TTC549 (cell line): Measurements from ENCODE around the gene SGF29.
"Not testable (repeated sequence)": the region's sequence is repeated elsewhere in the genome, so short reads cannot be mapped to it uniquely, and the experiment has no call there.

Experiments used
- FAIRE-seq: peaks from 2 replicates; lab custom pipeline; 2012; peaks lifted over from hg19 to GRCh38; lab: Jason Lieb, UNC

SGF29 gene

GRCh38 chr16:28596840-28597691 is 43.3 kb downstream of the SGF29 start, which contains the start of gene SULT1A2:
Gene SULT1A2 (minus strand): TSS chr16:28597050. CDS start chr16:28595930, 1,120 bp downstream.
- FAIRE-seq = no peak

DNA sequence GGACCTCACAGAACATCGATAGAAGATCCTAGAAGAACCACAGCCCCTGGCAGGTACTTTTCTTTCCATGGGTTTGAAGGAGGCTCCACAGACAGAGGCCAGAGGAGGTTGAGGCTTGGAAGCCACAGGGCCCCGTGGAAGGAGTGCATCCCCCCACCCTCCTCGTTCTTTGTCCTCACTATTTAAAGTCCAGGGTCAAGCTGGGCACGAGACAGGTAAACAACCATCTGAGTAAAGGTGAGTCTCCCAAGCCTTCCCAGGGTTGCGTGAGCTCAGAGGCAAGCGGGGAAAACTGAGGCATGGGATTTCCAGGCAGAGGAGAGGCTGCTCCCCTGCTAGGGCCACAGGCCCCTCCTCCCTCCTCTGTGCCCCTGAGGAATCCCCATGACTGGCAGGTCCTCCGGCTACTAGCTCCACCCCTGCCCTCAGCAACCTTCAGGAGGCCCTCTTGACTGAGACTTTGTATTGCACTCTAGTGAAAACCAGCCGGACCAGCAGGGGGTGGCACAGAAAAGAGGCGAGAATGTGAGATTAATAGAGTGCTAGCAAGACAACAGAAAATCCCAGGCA is 44.1 kb downstream of the SGF29 start:
- no peak for FAIRE-seq

DNA sequence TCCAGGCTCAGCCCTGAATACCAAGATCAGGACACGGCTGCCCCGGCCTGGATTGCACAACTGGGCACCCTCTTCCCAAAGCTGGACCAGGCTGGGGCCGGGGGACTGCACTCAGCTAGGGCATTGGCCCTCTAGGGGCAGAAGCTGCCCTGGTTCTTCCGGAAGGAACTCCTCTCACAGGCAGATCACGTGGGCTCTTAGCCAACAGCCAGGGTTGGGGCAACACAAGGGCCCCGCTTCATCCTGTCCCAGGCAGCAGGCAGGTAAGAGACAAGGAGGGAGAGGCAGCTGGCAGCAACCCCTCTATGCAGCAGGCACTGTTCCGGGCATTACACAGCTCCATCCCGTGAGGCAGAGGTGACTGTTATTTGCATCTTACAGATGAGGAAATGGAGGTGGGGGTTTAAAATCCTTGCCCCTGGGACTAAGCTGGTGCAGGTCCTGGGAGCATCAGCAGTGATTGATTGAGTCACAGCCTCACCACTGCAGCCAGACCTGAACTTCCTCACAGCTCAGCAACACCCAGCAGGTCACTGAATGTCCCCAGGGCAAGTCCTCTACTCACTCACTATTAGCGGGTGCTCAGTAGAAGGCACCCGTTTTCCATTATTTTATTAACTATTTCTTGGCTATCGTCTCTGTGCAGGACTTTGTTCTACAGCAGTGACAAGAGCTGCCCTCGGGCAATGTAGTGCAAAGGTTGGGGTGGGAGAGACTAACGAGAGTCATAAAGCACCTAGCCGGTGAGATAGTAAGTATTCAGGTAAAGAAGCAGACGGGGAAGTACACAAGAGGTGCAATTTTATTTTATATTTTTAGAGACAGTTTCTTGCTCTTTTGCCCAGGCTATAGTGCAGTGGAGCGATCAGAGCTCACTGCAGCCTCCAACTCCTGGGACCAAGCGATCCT is 45.9 kb downstream of the SGF29 start:
- FAIRE-seq = not testable (repeated sequence)

DNA sequence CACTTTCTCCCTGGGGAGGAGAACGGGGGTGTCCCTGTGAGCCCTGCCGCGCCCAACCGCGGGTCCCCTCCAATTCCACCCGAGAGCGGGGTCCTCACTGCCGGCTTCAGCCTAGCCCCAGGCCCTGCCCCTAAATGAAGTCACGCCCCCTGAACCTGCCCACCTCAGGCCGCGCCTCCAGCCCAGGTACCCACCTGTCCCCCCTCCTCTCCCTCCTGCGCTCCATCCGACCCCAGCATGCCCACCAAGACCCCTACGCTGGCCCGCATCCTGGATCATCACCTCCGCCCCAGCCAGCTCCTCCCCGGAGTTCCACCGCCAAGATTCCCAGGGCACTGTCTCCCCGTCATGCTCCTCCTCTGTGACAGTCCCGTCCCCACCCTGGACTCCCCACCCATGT is 47.2 kb downstream of the SGF29 start:
- not testable (repeated sequence) for FAIRE-seq

DNA sequence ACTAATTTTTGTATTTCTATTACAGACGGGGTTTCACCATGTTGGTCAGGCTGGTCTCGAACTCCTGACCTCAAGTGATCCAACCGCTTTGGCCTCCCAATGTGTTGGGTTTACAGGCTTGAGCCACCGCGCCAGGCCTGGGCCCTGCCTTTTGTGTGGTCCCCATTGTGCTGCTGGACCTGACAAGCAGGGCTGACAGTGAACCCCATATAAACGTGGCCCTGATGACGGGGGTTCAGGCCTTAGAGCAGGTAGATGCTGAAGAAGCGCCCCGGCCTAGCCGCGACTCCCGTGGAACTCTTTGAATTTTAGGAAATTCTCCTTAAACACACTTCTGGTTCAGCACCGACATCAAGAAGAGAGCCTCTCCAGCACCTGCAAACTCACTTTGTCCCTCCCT is 47.9 kb downstream of the SGF29 start:
- not testable (repeated sequence) for FAIRE-seq

- FAIRE-seq = not testable (repeated sequence)
Measured at GRCh38 chr16:28602062-28602461, 48.3 kb downstream of the SGF29 start.

DNA sequence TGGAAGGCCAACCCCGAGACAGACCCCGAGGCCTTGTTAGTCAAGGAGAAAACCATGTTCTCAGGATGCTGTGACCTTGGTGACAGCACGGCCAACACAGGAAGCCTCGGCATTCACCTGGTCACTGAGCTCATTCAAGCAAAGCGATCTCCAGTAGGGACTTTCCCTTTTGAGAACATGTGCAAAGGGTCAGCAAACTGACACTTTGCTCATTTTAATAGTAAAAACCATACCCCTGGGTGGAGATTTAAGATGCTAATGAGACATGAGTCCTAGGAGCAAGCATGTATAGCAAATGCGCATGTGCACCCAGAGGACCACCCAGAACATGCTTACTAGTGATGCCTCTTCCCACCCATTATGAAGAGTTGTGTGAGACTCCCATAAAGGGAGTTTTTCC is 48.8 kb downstream of the SGF29 start:
- FAIRE-seq = no peak

- FAIRE-seq = no peak
Measured at GRCh38 chr16:28603381-28604185, 49.9 kb downstream of the SGF29 start.

DNA sequence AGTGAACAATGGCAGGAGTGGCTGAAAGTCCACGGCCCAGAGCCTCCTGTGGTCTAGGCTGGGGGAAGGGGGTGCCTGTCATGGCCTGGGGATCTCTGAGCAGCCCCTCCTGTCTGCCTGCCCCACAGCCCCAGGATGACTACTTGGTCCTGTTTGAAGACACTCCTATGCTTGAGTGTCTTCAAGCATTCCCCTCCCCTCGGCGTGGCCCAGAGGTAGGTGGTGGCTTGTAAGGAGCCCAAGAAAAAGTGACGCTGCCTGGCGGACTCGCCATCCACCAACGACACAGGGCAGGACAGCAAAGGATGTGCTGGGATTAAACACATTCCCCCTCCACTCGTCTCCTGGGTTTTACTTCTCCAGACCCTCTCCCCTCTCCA is 50.5 kb downstream of the SGF29 start:
- no peak for FAIRE-seq

- no peak for FAIRE-seq
Measured at GRCh38 chr16:28606291-28607115, 52.8 kb downstream of the SGF29 start.

DNA sequence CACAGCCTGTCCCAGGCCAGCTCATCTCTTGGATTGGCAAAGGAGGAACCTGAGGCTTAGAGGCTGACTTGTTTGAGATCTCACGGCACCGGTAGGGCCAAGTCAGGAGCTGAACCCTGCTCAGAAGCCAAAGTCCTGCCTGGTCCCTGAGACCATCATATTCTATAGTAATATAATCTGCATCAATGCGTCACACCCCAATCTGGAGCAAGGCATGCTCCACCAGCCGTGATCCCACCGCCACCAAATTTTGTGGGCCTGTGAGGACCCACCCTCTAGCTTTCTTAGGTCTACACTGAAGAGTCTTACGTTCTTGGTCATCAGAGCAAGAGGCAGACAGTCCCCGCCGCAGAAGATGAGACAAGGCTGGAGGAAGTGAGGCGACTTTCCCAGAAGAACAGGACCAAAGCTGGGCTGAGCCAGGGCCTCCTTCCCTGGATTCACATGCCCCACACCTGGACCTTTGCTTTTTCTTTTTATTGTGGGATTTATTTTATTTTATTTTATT is 53.5 kb downstream of the SGF29 start:
- FAIRE-seq = no peak

GRCh38 chr16:28607681-28608495 is 54.2 kb downstream of the SGF29 start:
- not testable (repeated sequence) for FAIRE-seq

GRCh38 chr16:28608496-28608808 is 54.7 kb downstream of the SGF29 start:
- not testable (repeated sequence) for FAIRE-seq

DNA sequence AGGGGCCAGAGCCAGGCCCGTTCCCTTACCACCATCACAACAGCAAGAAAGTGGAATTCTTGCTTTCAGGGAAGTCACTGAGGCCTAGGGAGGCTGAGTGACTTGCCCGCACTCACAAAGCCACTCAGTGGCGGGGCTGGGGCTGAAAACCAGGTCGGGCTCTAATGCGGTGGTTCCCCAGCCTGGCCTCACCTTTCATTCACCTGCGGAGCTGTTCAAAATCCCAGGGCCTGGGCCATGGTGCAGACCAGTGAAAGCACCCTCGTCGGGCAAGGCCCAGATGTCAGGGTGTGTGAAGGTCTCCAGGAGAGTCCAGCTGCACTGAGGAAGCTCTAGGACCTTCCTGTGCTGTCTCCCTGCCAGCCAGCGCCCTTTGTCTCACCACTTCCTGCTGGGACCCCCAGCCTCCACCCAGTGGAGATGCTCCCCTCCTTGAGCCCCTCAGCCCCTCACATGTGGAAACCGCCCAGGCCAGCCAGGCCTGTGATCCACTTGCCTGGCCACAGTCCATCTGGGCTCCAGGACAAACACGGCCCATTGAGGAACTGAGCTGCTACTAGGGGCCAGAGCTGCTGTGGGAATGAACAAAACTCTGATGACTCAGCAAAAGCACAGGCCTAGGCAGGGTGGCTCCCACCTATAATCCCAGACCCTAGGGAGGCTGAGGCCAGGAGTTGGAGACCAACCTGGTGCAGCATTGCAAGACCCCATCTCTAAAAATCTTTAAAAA is 55.3 kb downstream of the SGF29 start:
- FAIRE-seq = not testable (repeated sequence)

DNA sequence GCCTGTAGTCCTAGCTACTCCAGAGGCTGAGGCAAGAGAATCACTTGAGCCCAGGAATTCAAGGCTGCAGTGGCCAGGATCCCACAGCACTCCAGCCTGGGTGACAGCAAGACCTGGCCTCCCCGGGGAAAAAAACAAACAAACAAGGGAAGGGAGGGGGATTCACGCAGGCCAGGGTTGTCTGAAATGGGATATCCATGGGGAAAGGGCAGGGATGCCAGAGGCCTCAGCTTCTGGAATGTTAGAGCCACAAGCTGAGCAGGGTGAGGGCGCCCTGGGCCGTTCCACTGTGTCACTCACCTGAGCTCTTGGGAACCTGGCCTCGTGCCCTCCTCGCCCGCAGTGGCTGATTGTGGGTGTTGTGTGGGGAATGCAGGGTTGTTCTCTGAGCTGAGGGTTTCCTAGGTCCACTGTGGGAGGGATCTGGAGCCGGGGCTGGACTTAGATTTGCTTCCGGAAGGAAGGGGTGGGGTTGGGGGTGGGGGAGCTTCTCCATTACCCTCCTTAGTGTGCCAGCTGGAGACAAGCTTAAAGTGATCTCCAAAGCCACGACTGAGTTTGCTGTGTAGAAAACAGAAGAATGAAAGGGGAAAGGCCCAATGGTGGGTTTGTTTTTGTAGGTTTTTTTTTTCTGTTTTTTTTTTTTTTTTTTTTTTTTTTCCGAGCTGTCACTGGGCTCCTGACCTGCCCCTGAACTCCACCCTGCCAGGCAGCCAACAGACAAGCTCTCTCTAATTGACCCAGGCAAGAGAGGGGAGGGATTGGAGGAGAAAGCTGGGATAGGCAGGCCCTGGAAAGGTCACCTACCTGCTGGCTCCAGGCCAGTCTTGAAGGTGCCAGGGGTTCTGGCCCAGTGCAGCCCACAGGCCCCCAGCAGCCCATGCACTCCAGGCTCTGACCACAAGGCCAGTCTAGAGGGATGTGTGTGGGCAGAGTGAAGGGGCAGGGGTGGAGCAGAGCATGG is 56.2 kb downstream of the SGF29 start, which contains the start of gene SULT1A1:
TSS of gene SULT1A1 (minus strand) at position 414 of the 964 bp plus-strand sequence. CDS start 1,189 bp downstream, outside the sequence.
- FAIRE-seq = no peak

GRCh38 chr16:28610595-28611191 is 57.0 kb downstream of the SGF29 start:
- FAIRE-seq = no peak
